Left ventricle myocardium inferior (tissue), 1 donor: ENCODE data around the gene DPYSL4. TPM values are rescaled to one million over a fixed set of nuclear protein-coding genes. Genes with fewer than 3 reads are reported as not detected.

Experiments
- DNase-seq: peaks from one replicate; pipeline ENCODE4 v3.0.0-alpha.2; 2020
- H3K27ac ChIP-seq: fragments of 200-600 bp; replicated peaks from 2 replicates; pipeline ENCODE4 v1.8.0; 2021
- H3K27me3 ChIP-seq: fragments of 200-600 bp; 2 replicates; pipeline ENCODE4 v1.8.0; 2021; ENCODE audit warnings: low read depth
- H3K36me3 ChIP-seq: fragments of 200-600 bp; 2 replicates; pipeline ENCODE4 v1.8.0; 2021
- H3K4me1 ChIP-seq: fragments of 200-600 bp; 2 replicates; pipeline ENCODE4 v1.8.0; 2021
- H3K4me3 ChIP-seq: fragments of 200-600 bp; 2 replicates; pipeline ENCODE4 v1.8.0; 2021; ENCODE audit warnings: mild to moderate bottlenecking, moderate library complexity
- H3K9me3 ChIP-seq: fragments of 200-600 bp; replicated peaks from 2 replicates; pipeline ENCODE4 v1.8.0; 2021
- intact Hi-C: fragments of 100-400 bp; cut with micrococcal nuclease; formaldehyde crosslinking; loops from one replicate; pipeline ENCODE4 v1.11.0; 2022
- total RNA-seq: library from RNA; stranded (reverse); fragmentation: NEBNext Ultra II Directional; extraction: Animal tissue kit (Norgen Biotek cat#: 25700); gene quantifications from one replicate; pipeline ENCODE4 v1.2.1, GENCODE V29; 2021
- TF ChIP-seq, protein P1 (sequence below): fragments of 200-600 bp; IDR thresholded peaks from 2 replicates; pipeline ENCODE4 v1.8.0; 2021; ENCODE audit warnings: antibody characterized with exemption, mild to moderate bottlenecking, borderline replicate concordance
- donor health status: DM: no; HTN: yes; CAD: no; lungs with severe emphysema.

DPYSL4 gene
- total RNA-seq, 1 donor from 2014 or later: 42.8 TPM

- DNase-seq: no peak
- TF ChIP-seq, protein P1, sequence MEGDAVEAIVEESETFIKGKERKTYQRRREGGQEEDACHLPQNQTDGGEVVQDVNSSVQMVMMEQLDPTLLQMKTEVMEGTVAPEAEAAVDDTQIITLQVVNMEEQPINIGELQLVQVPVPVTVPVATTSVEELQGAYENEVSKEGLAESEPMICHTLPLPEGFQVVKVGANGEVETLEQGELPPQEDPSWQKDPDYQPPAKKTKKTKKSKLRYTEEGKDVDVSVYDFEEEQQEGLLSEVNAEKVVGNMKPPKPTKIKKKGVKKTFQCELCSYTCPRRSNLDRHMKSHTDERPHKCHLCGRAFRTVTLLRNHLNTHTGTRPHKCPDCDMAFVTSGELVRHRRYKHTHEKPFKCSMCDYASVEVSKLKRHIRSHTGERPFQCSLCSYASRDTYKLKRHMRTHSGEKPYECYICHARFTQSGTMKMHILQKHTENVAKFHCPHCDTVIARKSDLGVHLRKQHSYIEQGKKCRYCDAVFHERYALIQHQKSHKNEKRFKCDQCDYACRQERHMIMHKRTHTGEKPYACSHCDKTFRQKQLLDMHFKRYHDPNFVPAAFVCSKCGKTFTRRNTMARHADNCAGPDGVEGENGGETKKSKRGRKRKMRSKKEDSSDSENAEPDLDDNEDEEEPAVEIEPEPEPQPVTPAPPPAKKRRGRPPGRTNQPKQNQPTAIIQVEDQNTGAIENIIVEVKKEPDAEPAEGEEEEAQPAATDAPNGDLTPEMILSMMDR: no peak
Observed at GRCh38 chr10:132200344-132201110, 13.8 kb downstream of the DPYSL4 start.

DNA sequence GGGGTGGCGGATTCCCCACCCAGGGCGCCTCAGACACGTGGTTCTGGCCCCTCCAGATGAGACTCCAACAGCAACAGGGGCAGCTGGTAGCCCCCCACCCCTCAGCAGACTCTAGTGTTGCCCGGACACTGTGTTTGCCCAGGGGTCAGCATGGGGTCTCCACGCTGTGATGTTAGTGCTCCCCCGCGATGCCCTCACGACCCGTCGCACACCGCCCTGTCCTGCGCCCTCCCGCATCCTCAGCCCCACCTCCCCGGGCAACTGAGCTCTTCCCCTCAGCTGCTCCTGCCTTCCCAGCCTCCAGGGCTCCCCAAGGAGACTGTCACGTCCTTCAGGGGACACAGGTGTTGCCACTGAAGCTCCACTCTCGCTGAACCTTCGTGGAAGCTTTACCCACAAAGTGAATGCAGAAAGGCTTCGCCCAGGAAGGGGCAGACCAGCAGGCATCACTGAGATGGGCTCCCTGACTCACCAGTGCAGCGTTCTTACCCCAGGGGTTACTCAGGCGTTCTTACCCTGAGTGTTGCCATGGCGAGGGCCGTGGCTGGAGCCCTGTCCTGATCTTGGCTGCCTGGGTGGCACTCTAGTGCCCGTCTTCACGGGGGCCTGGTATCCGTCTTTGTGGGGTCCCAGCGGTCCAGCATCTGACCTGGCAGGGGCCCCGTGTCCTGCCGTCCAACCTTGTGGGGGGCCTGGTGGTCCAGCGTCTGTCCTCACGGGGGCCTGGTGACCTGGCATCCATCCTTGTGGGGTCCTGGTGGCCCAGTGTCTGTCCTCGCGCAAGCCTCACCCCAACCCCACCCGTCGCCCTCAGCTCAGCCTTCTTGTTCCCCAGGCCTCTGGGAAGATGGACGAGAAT is 14.6 kb downstream of the DPYSL4 start:
- H3K27me3 ChIP-seq: no peaks in the 10 kb centered on the region
- no peaks in the 10 kb centered on the region for H3K4me1 ChIP-seq
- H3K9me3 ChIP-seq: no peaks in the 10 kb centered on the region
- H3K4me3 ChIP-seq: no peak overlapping the region
- intact Hi-C loops: no loop called here
- H3K36me3 ChIP-seq: peaks cover 33% of the 10 kb centered on the region
- H3K27ac ChIP-seq: no peak overlapping the region
- TF ChIP-seq, protein P1: no peak
- DNase-seq: no peak

More at GRCh38 chr10:132200344-132201110, 13.8 kb downstream of the DPYSL4 start:
- Histone ChIP-seq H3K36me3 (peaks cover 33% of the 10 kb centered on the region), H3K27ac (no peak overlapping the region), H3K4me3 (no peak overlapping the region), H3K27me3 (no peaks in the 10 kb centered on the region), H3K9me3 (no peaks in the 10 kb centered on the region), H3K4me1 (no peaks in the 10 kb centered on the region)
- intact Hi-C loops: no loop called here

GRCh38 chr10:132202070-132202970 is 15.6 kb downstream of the DPYSL4 start:
- Histone ChIP-seq H3K4me1 (peaks cover 4% of the 10 kb centered on the region), H3K36me3 (peaks cover 29% of the 10 kb centered on the region), H3K27me3 (no peaks in the 10 kb centered on the region), H3K9me3 (no peaks in the 10 kb centered on the region), H3K27ac (no peak overlapping the region), H3K4me3 (no peak overlapping the region)
- DNase-seq: no peak
- TF ChIP-seq, protein P1: no peak
- intact Hi-C loops: no loop called here

- H3K27me3 ChIP-seq: no peaks in the 10 kb centered on the region
- H3K36me3 ChIP-seq: peaks cover 29% of the 10 kb centered on the region
- H3K4me1 ChIP-seq: peaks cover 13% of the 10 kb centered on the region
- no peaks in the 10 kb centered on the region for H3K9me3 ChIP-seq
- DNase-seq: no peak
- no peak overlapping the region for H3K4me3 ChIP-seq
- TF ChIP-seq, protein P1: no peak
- intact Hi-C loops: no loop called here
- no peak overlapping the region for H3K27ac ChIP-seq
Observed at GRCh38 chr10:132203256-132204077, 16.7 kb downstream of the DPYSL4 start.
